NCI-H524 (cell line): ENCODE results near the gene DCDC1.

Experiments used
- DNase-seq, 2 experiments: peaks; one replicate each; lab custom pipeline; 2025; lab: John Stamatoyannopoulos, UW

DCDC1 gene

DNA sequence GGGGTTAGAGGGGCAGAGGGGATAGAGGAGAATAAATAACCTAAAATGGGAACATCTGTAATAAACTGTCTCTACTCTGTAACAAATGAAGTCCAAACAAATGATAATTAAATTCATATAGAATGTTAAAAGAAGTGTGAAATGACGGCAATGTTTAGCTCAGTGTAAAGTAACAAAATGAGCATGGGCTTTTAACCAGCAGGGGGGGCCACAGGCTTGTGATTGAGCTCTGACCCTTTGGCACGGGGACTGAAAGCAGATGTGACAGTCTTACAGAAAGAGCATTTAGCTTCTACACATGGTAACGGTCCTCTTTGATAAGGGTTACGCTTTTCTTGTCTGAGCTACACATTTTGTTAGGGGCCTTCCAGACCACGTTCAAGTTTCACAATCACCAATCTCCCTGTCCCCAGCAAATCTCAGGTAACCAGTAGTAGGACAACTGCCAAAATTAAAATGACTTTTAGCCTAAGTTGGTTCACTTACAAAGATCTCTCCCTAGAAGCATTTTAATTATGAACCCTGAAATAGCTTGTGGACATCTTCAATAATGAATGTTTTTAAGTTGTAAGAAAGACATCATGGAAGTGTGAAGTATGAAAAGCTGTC is 262.5 kb downstream of the DCDC1 start:
- peak; percentile 68 to 81 for DNase-seq

GRCh38 chr11:31106326-31106725 is 263.2 kb downstream of the DCDC1 start:
- peak; percentile 83 to 92 for DNase-seq

DNA sequence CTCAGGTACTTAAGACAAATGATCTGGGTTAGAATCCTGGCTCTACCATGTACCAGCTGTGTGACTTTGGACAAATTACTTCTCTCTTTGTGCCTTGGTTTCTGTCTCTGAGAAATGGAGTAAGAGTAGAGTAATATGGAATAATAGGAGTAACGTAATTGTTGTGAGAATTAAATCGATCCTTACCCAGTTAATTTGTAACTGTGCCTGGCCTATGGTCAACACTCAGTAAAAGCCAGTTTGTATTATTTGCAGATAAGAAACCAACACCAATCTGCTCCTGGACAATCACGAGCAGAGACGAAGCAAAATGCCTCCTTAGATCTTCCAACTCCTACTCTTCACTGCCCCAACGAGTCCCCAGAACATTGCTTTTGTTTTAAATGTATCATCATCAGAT is 266.7 kb downstream of the DCDC1 start:
- no peak for DNase-seq

GRCh38 chr11:31102316-31102715 is 267.2 kb downstream of the DCDC1 start:
- no peak for DNase-seq

DNA sequence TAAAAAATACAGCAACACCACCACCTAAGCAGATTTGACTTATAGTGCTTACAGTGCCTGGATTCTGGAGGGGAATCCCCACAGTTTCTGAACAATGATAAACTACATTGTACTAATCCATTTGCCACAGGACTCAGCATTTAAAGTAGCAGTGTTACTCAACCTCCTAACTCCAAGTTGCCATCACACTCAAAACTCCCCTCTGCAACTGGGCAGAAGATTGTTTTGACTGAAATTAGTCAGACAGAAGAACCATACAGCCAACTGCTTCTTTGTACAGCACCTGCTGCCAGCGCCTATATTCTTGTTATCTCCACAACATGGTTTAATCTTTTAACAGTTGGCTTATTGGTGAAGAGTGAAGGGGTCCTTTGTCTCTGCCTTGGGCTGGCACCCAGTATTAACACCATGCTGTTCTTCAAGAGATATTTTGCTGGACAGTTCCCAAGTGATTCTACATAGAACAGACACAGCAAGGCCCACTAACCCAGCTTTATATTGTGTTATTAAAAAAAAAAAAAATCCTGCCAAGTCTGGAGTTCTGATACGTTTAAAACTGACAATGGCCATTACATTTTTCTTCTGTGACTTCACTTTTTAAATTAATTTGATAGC is 273.2 kb downstream of the DCDC1 start:
- DNase-seq = no peak

DNA sequence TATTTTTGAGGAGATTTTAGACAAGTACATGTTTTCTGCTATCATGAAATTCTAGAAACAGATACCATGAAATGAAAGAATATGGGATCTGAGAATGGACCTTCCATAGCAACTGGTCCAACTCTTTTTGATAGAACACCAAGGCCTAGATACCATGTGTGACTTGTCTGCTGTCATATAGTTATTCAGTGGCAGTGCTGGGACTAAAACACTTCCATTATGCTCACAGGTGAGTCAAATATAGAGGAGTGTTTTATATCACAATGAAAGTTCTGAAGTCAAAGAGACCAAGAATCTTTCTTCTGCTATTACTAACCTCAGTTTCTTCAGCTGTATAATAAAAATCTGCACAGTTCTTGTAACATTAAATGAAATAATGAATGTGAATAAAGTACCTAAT is 276.9 kb downstream of the DCDC1 start:
- DNase-seq = no peak

DNA sequence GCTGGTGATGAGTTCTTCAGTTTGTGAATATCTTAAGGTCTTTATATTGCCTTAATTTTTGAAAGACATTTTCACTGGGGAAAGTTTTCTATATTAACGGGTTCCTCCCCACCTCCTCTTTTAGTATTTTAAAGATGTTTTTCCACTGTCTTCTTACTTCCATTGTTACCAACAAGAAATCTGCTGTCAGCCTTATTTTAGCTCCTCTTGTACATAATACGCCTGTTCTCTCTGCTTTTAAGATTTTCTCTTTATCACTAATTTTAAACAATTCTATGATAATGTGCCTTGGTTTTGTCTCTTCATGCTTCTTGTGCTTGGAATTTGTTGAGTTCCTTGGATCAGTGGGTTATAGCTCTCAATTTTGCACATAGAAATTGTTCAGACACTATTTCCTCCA is 280.4 kb downstream of the DCDC1 start:
- no peak for DNase-seq

GRCh38 chr11:31069447-31070205 is 299.9 kb downstream of the DCDC1 start:
- no peak for DNase-seq

- no peak for DNase-seq
Measured at GRCh38 chr11:31060880-31061279, 308.7 kb downstream of the DCDC1 start.

GRCh38 chr11:31059529-31059928 is 310.0 kb downstream of the DCDC1 start:
- DNase-seq = no peak

GRCh38 chr11:31050061-31050765 is 319.3 kb downstream of the DCDC1 start:
- DNase-seq = peak in 1 of 2 experiments; percentile 4

DNA sequence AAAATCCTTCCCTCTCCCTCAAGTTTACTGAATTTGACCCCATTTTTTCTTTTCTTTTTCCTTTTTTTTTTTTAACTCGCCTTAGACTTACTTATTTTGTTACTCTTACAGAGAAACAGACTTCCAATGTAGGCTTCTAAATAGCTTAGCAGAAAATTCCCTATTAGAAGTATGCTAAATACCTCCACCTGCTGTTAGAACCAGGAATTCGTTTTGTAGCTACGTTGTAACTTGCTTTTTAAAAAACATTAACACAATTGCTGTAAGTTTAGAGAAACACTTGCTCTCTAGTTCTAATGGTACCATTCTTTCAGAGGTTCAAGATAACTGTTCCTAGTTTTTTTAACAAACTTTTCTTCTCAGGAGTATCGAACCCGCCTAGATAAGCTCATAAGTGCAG is 324.2 kb downstream of the DCDC1 start:
- DNase-seq = no peak

GRCh38 chr11:31030138-31030792 is 339.3 kb downstream of the DCDC1 start:
- DNase-seq = no peak

- no peak for DNase-seq
Measured at GRCh38 chr11:31026315-31026714, 343.2 kb downstream of the DCDC1 start.

GRCh38 chr11:31022080-31022479 is 347.5 kb downstream of the DCDC1 start:
- no peak for DNase-seq

DNA sequence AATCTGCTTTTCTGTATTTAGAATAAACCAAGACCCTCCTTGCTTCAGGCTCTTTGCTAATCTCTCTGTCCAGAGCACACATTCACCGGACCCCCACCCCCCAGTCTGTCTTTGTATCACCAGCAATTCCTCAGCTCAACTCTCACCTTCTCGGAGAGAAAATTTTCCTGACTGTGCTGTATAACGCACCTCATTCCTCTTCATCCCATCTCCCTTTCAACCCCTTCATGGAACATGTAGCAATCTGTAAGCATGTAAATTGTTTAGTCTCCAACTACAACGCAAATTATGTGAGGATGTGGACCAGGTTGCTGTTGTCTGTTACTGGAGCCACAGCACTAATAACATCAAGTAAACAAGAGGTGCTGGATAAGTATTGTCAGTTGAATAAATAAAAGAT is 349.8 kb downstream of the DCDC1 start:
- DNase-seq = no peak

GRCh38 chr11:31005202-31005601 is 364.3 kb downstream of the DCDC1 start:
- no peak for DNase-seq

DNA sequence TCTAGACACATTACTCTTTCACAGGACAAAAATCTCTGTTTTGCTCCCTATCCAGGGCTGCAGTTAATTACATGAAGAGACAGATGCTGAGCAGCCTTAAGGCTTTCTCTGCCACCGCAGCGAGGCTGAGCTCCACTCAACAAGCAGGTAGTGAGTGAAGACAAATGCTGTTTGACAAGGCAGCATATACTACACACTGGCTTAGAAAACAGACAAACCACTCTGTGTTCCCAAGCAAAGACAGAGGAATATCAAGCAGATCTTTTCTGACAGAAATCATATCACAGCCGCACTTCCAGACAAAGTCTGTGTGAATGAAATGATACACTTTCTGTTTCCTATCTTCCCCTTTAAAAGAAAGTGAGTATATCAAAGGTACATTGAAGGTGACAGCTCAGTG is 368.1 kb downstream of the DCDC1 start:
- DNase-seq = peak in 1 of 2 experiments; percentile 5

- DNase-seq = no peak
Measured at GRCh38 chr11:31000381-31000780, 369.2 kb downstream of the DCDC1 start.

DNA sequence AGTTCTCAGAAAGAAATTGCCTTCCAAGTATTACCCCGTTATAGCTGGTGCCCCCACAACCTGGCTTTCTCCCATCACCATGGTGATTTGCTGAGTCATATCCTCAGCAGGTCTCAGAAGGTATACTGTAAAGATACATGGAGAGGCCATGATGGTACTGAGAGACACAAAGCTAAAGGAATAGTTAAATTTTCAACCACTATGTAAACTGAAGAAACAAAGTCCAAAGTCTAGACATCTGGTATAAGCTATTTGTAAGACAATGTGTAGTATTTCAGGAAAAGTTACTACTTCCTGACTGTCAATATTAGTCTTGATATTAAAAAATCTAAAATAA is 377.1 kb downstream of the DCDC1 start:
- no peak for DNase-seq

DNA sequence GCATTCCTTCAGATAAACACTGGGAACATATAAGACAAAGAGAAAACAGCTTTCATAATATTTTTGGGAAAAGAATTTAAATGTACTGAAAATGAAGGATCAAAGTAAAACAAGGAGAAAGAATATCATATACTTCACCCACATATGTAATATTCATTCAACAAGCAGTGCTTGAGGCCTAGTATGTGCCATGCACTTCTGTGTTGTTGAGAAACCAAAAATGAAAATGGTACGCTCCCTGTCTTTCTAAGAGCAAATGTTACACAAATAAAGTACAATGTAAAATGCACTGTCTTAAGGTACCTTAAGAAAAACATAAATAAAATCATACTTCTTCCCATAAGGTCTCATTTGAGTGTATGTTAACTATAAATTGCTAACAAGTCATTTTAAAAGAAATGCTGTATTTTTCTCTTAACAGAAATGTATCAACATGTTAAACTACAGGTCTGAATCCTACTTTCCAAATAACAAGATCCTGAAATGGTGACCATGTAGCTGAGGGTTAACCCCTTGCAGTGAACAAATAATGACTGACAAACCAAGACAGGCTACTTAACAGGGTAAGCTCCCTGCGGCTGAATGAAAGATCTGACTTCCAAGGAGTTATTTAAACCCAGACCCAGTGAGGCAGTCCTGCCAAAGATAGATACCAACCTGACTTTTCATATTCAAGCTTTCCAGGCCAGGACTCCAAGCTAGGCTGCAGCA is 377.6 kb downstream of the DCDC1 start:
- no peak for DNase-seq

GRCh38 chr11:30991376-30991775 is 378.2 kb downstream of the DCDC1 start:
- no peak for DNase-seq
